Loucy (cell line): ENCODE results near the gene KLF15.

ENCODE experiments used
- H2AFZ ChIP-seq: fragments of 200-600 bp; sonication (generic); 2 replicates; pipeline ENCODE4 v1.6.0; 2016; ENCODE audit warnings: antibody characterized with exemption, mild to moderate bottlenecking, low read length, moderate library complexity
- H3F3A ChIP-seq: fragments of 200-600 bp; 2 replicates; pipeline ENCODE4 v1.6.0; 2016; ENCODE audit warnings: antibody characterized with exemption, low read depth, mild to moderate bottlenecking
- H3K27me3 ChIP-seq: fragments of 200-600 bp; sonication (generic); 2 replicates; pipeline ENCODE4 v1.6.1; 2014; ENCODE audit warnings: low read length, mild to moderate bottlenecking; ENCODE audit not compliant: insufficient read depth, poor library complexity, severe bottlenecking
- H3K36me3 ChIP-seq: fragments of 200-600 bp; sonication (generic); 2 replicates; pipeline ENCODE4 v1.6.1; 2016; ENCODE audit warnings: low read length; ENCODE audit not compliant: insufficient read depth
- H3K4me1 ChIP-seq: fragments of 200-600 bp; sonication (generic); 2 replicates; pipeline ENCODE4 v1.5.1; 2014; ENCODE audit warnings: low read length, mild to moderate bottlenecking; ENCODE audit not compliant: insufficient read depth, poor library complexity, severe bottlenecking
- H3K4me2 ChIP-seq: fragments of 200-600 bp; sonication (generic); 2 replicates; pipeline ENCODE4 v1.6.0; 2014; ENCODE audit warnings: antibody characterized with exemption, low read length, low read depth, mild to moderate bottlenecking; ENCODE audit not compliant: poor library complexity, severe bottlenecking
- H3K4me3 ChIP-seq: fragments of 200-600 bp; sonication (generic); 2 replicates; pipeline ENCODE4 v1.5.1; 2014; ENCODE audit warnings: low read length, mild to moderate bottlenecking, mixed read lengths; ENCODE audit not compliant: poor library complexity, severe bottlenecking
- H3K79me2 ChIP-seq: fragments of 200-600 bp; sonication (generic); 2 replicates; pipeline ENCODE4 v1.6.1; 2014; ENCODE audit warnings: low read length; ENCODE audit not compliant: insufficient read depth
- H3K9ac ChIP-seq: fragments of 200-600 bp; sonication (generic); 2 replicates; pipeline ENCODE4 v1.6.0; 2014; ENCODE audit warnings: mild to moderate bottlenecking, low read depth, low read length, moderate library complexity; ENCODE audit not compliant: poor library complexity, severe bottlenecking
- H3K9me2 ChIP-seq: fragments of 200-600 bp; sonication (generic); replicated peaks from 2 replicates; pipeline ENCODE4 v1.6.1; 2016; ENCODE audit warnings: low read depth, low read length, mixed read lengths
- H3K9me3 ChIP-seq: fragments of 200-600 bp; sonication (generic); 2 replicates; pipeline ENCODE4 v1.6.1; 2014; ENCODE audit warnings: mild to moderate bottlenecking, antibody characterized with exemption, low read length, low read depth; ENCODE audit not compliant: insufficient read depth
- H4K20me1 ChIP-seq: fragments of 200-600 bp; sonication (generic); 2 replicates; pipeline ENCODE4 v1.6.0; 2014; ENCODE audit warnings: antibody characterized with exemption, low read length, mild to moderate bottlenecking; ENCODE audit not compliant: insufficient read depth, poor library complexity, severe bottlenecking
- EZH2phosphoT487 ChIP-seq: fragments of 200-600 bp; IDR thresholded peaks from 2 replicates; pipeline ENCODE4 v1.6.1; 2018; ENCODE audit warnings: antibody characterized with exemption, mild to moderate bottlenecking, moderate library complexity, borderline replicate concordance
- TF ChIP-seq, protein P1 (sequence below): fragments of 200-600 bp; sonication (generic); conservative IDR thresholded peaks from 2 replicates; pipeline ENCODE4 v1.5.1; 2014; ENCODE audit warnings: mild to moderate bottlenecking, antibody characterized with exemption, low read length

The KLF15 gene

DNA sequence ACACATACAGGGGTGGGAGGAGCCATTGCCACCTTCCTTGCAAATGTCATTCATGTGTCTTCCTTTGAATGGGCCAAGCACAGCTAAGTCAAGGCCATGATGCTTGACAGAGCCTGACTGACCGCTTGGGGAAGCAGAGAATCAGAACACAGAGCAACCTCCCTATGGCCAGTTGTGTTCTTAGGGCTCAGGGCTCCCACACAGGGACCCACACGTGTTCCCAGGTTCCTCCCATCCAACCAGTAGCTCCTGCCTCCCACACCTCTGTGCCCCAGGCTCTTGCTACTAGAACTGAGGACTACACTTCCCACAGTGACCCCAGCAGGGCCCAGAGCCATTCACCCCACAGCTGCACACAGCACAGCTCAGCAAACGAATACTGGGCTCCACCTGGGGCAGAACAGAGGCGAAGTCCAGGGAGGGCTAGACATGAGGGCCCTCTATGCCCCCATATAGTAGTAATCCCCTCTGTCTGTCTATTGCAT, 42.9 kb downstream of the KLF15 start:
- Histone ChIP-seq H3K9me2 (no peaks in the 10 kb centered on the region), H3K4me1 (no peaks in the 10 kb centered on the region), H3K9me3 (no peaks in the 10 kb centered on the region), H3K79me2 (no peaks in the 10 kb centered on the region), H3K36me3 (no peaks in the 10 kb centered on the region), H3K27me3 (no peaks in the 10 kb centered on the region), H4K20me1 (no peaks in the 10 kb centered on the region), H3K4me2 (no peak overlapping the region), H2AFZ (no peak overlapping the region), H3K9ac (no peak overlapping the region), H3K4me3 (no peak overlapping the region), H3F3A (no peaks in the 10 kb centered on the region)
- TF ChIP-seq EZH2phosphoT487: no peak
- TF ChIP-seq, protein P1, sequence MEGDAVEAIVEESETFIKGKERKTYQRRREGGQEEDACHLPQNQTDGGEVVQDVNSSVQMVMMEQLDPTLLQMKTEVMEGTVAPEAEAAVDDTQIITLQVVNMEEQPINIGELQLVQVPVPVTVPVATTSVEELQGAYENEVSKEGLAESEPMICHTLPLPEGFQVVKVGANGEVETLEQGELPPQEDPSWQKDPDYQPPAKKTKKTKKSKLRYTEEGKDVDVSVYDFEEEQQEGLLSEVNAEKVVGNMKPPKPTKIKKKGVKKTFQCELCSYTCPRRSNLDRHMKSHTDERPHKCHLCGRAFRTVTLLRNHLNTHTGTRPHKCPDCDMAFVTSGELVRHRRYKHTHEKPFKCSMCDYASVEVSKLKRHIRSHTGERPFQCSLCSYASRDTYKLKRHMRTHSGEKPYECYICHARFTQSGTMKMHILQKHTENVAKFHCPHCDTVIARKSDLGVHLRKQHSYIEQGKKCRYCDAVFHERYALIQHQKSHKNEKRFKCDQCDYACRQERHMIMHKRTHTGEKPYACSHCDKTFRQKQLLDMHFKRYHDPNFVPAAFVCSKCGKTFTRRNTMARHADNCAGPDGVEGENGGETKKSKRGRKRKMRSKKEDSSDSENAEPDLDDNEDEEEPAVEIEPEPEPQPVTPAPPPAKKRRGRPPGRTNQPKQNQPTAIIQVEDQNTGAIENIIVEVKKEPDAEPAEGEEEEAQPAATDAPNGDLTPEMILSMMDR: no peak

DNA sequence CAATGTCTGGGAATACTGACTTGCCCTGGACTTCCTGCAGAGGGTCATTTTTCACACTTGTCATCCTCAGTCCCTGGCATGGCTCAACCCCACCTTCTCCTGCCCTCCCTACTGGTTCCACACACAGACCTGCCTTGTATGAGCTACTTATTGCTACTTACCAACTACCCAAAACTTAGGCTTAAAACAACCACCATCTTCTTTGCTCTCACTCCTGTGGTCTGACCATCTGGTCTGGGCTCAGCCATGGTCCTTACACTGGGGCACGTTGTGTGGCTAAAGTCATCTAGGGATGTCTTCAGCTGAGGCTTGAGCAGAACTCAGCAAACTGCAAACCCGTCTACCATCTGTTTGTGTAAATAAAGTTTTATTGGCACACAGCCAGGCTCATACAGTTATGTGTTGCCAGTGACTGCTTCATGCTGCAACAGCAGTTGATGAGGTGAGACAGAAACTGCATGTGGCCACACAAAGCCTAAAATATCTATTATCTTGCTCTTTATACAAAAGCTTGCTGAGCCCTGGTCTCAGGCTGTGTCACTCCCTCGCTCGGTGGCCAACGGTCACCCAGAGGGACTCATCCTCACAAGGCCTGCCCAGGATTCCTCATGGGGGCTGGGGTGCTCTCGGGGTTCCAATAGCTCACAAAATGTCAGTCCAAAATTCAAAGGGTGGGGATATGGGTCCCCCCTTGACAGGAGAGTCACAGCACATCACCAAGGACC, 43.5 kb downstream of the KLF15 start:
- H3K4me1 ChIP-seq: no peaks in the 10 kb centered on the region
- H3K27me3 ChIP-seq: no peaks in the 10 kb centered on the region
- no peaks in the 10 kb centered on the region for H3K36me3 ChIP-seq
- H3K4me2 ChIP-seq: no peak overlapping the region
- H4K20me1 ChIP-seq: no peaks in the 10 kb centered on the region
- H3F3A ChIP-seq: no peaks in the 10 kb centered on the region
- H3K9ac ChIP-seq: no peak overlapping the region
- H3K9me3 ChIP-seq: no peaks in the 10 kb centered on the region
- H2AFZ ChIP-seq: no peak overlapping the region
- H3K9me2 ChIP-seq: no peaks in the 10 kb centered on the region
- no peak for TF ChIP-seq EZH2phosphoT487
- TF ChIP-seq, protein P1: no peak
- H3K79me2 ChIP-seq: no peaks in the 10 kb centered on the region
- H3K4me3 ChIP-seq: no peak overlapping the region

GRCh38 chr3:126313166-126313565, 44.0 kb downstream of the KLF15 start:
- no peaks in the 10 kb centered on the region for H3K4me1 ChIP-seq
- H3K36me3 ChIP-seq: no peaks in the 10 kb centered on the region
- TF ChIP-seq EZH2phosphoT487: no peak
- TF ChIP-seq, protein P1: no peak
- no peak overlapping the region for H3K4me3 ChIP-seq
- no peaks in the 10 kb centered on the region for H3K9me2 ChIP-seq
- no peaks in the 10 kb centered on the region for H3F3A ChIP-seq
- no peak overlapping the region for H3K4me2 ChIP-seq
- H2AFZ ChIP-seq: no peak overlapping the region
- H3K9me3 ChIP-seq: no peaks in the 10 kb centered on the region
- no peak overlapping the region for H3K9ac ChIP-seq
- no peaks in the 10 kb centered on the region for H4K20me1 ChIP-seq
- no peaks in the 10 kb centered on the region for H3K27me3 ChIP-seq
- H3K79me2 ChIP-seq: no peaks in the 10 kb centered on the region
